Loucy (cell line): ENCODE results near the gene ARHGEF35.
"Not testable (repeated sequence)": the region's sequence is repeated elsewhere in the genome, so short reads cannot be mapped to it uniquely, and the experiment has no call there.

Experiments
- CTCF ChIP-seq: fragments of 200-600 bp; sonication (generic); conservative IDR thresholded peaks from 2 replicates; pipeline ENCODE4 v1.5.1; 2014; ENCODE audit warnings: mild to moderate bottlenecking, antibody characterized with exemption, low read length
- EZH2phosphoT487 ChIP-seq: fragments of 200-600 bp; IDR thresholded peaks from 2 replicates; pipeline ENCODE4 v1.6.1; 2018; ENCODE audit warnings: antibody characterized with exemption, mild to moderate bottlenecking, moderate library complexity, borderline replicate concordance

- not testable (repeated sequence) for TF ChIP-seq CTCF, EZH2phosphoT487
Measured at GRCh38 chr7:144198934-144199333, 3.3 kb upstream of the ARHGEF35 start.
